GM23248 (cell line): ENCODE measurements around the gene HSPA1L. TPM values are rescaled to one million over a fixed set of nuclear protein-coding genes. Genes with fewer than 3 reads are reported as not detected.

Experiments
- DNase-seq: peaks from one replicate; pipeline ENCODE4 v3.0.0-alpha.2; 2015
- H2AFZ ChIP-seq: fragments of 200-600 bp; sonication (generic); 2 replicates; pipeline ENCODE4 v1.6.1; 2016; ENCODE audit warnings: antibody characterized with exemption
- H3F3A ChIP-seq: fragments of 200-600 bp; sonication (generic); 2 replicates; pipeline ENCODE4 v1.6.1; 2016; ENCODE audit warnings: mild to moderate bottlenecking, antibody characterized with exemption, mixed run types; ENCODE audit not compliant: insufficient read depth
- H3K27ac ChIP-seq: fragments of 200-600 bp; sonication (generic); 2 replicates; pipeline ENCODE4 v1.5.1; 2016; ENCODE audit warnings: mild to moderate bottlenecking
- H3K27me3 ChIP-seq: fragments of 200-600 bp; sonication (generic); replicated peaks from 2 replicates; pipeline ENCODE4 v1.6.1; 2016; ENCODE audit warnings: mild to moderate bottlenecking; ENCODE audit not compliant: insufficient read depth
- H3K36me3 ChIP-seq: fragments of 200-600 bp; sonication (generic); 2 replicates; pipeline ENCODE4 v1.6.1; 2016; ENCODE audit warnings: low read depth, mild to moderate bottlenecking
- H3K4me1 ChIP-seq: fragments of 200-600 bp; sonication (generic); 2 replicates; pipeline ENCODE4 v1.6.1; 2016; ENCODE audit warnings: mild to moderate bottlenecking; ENCODE audit not compliant: insufficient read depth
- H3K4me2 ChIP-seq: fragments of 200-600 bp; sonication (generic); one replicate; pipeline ENCODE4 v1.6.1; 2016; ENCODE audit warnings: mild to moderate bottlenecking; ENCODE audit not compliant: unreplicated experiment
- H3K4me3 ChIP-seq: fragments of 200-600 bp; sonication (generic); 2 replicates; pipeline ENCODE4 v1.5.1; 2016; ENCODE audit warnings: mild to moderate bottlenecking
- H3K79me2 ChIP-seq: fragments of 200-600 bp; sonication (generic); 2 replicates; pipeline ENCODE4 v1.6.1; 2016; ENCODE audit warnings: mild to moderate bottlenecking; ENCODE audit not compliant: insufficient read depth
- H3K9ac ChIP-seq: fragments of 200-600 bp; sonication (generic); 2 replicates; pipeline ENCODE4 v1.6.1; 2016; ENCODE audit warnings: mild to moderate bottlenecking
- H3K9me2 ChIP-seq: fragments of 200-600 bp; sonication (generic); 2 replicates; pipeline ENCODE4 v1.6.1; 2016; ENCODE audit warnings: mixed run types, mild to moderate bottlenecking, moderate library complexity; ENCODE audit not compliant: insufficient read depth
- H3K9me3 ChIP-seq: fragments of 200-600 bp; sonication (generic); one replicate; pipeline ENCODE4 v1.6.1; 2017; ENCODE audit warnings: low read depth
- H4K20me1 ChIP-seq: fragments of 200-600 bp; sonication (generic); 2 replicates; pipeline ENCODE4 v1.6.0; 2016; ENCODE audit not compliant: insufficient read depth
- EZH2 ChIP-seq: fragments of 200-600 bp; sonication (generic); IDR thresholded peaks from 2 replicates; pipeline ENCODE4 v1.6.1; 2018; ENCODE audit warnings: antibody characterized with exemption, mild to moderate bottlenecking; ENCODE audit not compliant: insufficient read depth, poor library complexity, severe bottlenecking
- EZH2phosphoT487 ChIP-seq: fragments of 200-600 bp; sonication (generic); IDR thresholded peaks from 2 replicates; pipeline ENCODE4 v1.6.1; 2018; ENCODE audit warnings: antibody characterized with exemption, moderate library complexity, mild to moderate bottlenecking, low read depth; ENCODE audit not compliant: insufficient read depth
- WGBS, 2 experiments: methylation state at CpG; one replicate each; pipeline ENCODE4 v1.1.6; 2015 to 2017; ENCODE audit warnings: low lambda C conversion rate in 2 of 2, low coverage in 1 of 2; ENCODE audit errors: missing lambda C conversion rate in 2 of 2; 5-methylcytosine and 5-hydroxymethylcytosine counted together
- in situ Hi-C: fragments of 300-500 bp; cut with MboI; formaldehyde crosslinking; loops from 2 replicates; pipeline ENCODE4 v1.15.0; 2020
- polyA plus RNA-seq: library from polyadenylated mRNA; unstranded; fragments of >200 nt; fragmentation: Nextera tagmentation; extraction: Ambion mirVana; gene quantifications from 2 replicates; pipeline ENCODE4 v1.2.1, GENCODE V29; 2016
- small RNA-seq: library from RNA; depleted of rRNA; stranded (forward); fragments of <200 nt; gene quantifications from one replicate; pipeline ENCODE3, GENCODE V24; 2014; ENCODE audit warnings: low read depth, low replicate concordance
- total RNA-seq: library from RNA; depleted of rRNA; stranded (reverse); fragments of >200 nt; shearing (Covaris generic); gene quantifications from 2 replicates; pipeline ENCODE4 v1.2.3, GENCODE V29; 2014; rRNA removed

Gene HSPA1L
- total and polyA plus RNA-seq, 2 experiments from 2014 or later: 0.91 to 1.7 TPM

DNA sequence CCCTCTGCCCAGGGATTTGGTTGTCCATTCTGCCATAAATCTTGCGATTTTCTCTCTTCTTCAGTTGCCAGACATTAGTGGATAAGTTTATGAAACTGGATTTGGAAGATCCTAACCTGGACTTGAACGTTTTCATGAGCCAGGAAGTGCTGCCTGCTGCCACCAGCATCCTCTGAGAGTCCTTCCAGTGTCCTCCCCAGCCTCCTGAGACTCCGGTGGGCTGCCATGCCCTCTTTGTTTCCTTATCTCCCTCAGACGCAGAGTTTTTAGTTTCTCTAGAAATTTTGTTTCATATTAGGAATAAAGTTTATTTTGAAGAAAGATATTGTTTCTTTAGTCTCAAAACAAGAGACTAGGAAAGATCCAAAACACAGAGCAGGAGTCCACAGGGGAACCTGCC, 52.7 kb downstream of the HSPA1L start, which contains the start of gene SAPCD1:
Gene SAPCD1 (plus strand): TSS at position 301 of the 400 bp plus-strand sequence. CDS start 399 bp downstream, outside the sequence.
- 78 to 83% methylated on average over 4 of the region's 4 CpGs for WGBS, 2 experiments
- no peaks in the 10 kb centered on the region for H3K27me3 ChIP-seq
- in situ Hi-C loops: no loop called here
- no peak within 1 kb of the TSS for H2AFZ ChIP-seq
- no peak for TF ChIP-seq EZH2
- TF ChIP-seq EZH2phosphoT487: no peak
- no peaks in the 10 kb centered on the region for H3K36me3 ChIP-seq
- H3K4me1 ChIP-seq: peaks cover 9% of the 10 kb centered on the region
- H3K27ac ChIP-seq: no peak within 1 kb of the TSS
- no peaks in the 10 kb centered on the region for H3K9me3 ChIP-seq
- H4K20me1 ChIP-seq: no peaks in the 10 kb centered on the region
- H3K4me3 ChIP-seq: no peak within 1 kb of the TSS
- H3K9me2 ChIP-seq: no peaks in the 10 kb centered on the region
- no peaks in the 10 kb centered on the region for H3F3A ChIP-seq
- no peak within 1 kb of the TSS for H3K4me2 ChIP-seq
- H3K79me2 ChIP-seq: no peaks in the 10 kb centered on the region
- no peak for DNase-seq
- 0 out of 2 replicates have a peak within 1 kb of the TSS, but pooled peaks have one; percentile 15 for H3K9ac ChIP-seq

DNA sequence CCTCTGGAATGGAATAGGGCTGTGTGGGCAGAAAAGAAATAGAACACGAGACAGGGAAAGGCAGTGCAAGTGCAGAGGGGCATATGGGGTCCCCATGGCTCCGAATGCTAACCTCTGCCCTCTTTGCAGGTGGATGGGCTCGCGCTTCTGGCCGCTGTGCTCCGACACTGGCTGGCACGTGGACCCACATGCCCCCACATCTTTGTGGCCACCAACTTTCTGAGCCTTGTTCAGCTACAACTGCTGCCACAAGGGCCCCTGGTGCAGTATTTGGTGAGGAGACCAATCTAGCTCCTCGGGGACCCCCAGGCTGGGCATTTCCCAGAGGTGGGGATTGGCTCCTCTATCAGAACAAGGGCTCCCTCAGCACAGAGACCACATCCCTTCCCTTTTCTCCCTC, 53.7 kb downstream of the HSPA1L start:
- H3K36me3 ChIP-seq: no peaks in the 10 kb centered on the region
- H3K4me2 ChIP-seq: no peak overlapping the region
- H3K4me1 ChIP-seq: peaks cover 9% of the 10 kb centered on the region
- 97 to 100% methylated on average over 8 of the region's 8 CpGs for WGBS, 2 experiments
- H3K79me2 ChIP-seq: no peaks in the 10 kb centered on the region
- DNase-seq: no peak
- TF ChIP-seq EZH2: no peak
- no peak for TF ChIP-seq EZH2phosphoT487
- H3K9me3 ChIP-seq: no peaks in the 10 kb centered on the region
- no peaks in the 10 kb centered on the region for H4K20me1 ChIP-seq
- no peaks in the 10 kb centered on the region for H3K27me3 ChIP-seq
- H3K4me3 ChIP-seq: no peak overlapping the region
- H3K9ac ChIP-seq: no peak overlapping the region
- no peak overlapping the region for H3K27ac ChIP-seq
- H2AFZ ChIP-seq: no peak overlapping the region
- no peaks in the 10 kb centered on the region for H3K9me2 ChIP-seq
- H3F3A ChIP-seq: no peaks in the 10 kb centered on the region
- in situ Hi-C loops: no loop called here

- Histone ChIP-seq H3K4me1 (peaks cover 9% of the 10 kb centered on the region), H3K9me2 (no peaks in the 10 kb centered on the region), H3K79me2 (no peaks in the 10 kb centered on the region), H3K36me3 (no peaks in the 10 kb centered on the region), H3K9ac (no peak overlapping the region), H3F3A (no peaks in the 10 kb centered on the region), H2AFZ (no peak overlapping the region), H3K4me3 (no peak overlapping the region), H3K9me3 (no peaks in the 10 kb centered on the region), H3K27ac (no peak overlapping the region), H4K20me1 (no peaks in the 10 kb centered on the region), H3K4me2 (no peak overlapping the region), H3K27me3 (no peaks in the 10 kb centered on the region)
- no peak for TF ChIP-seq EZH2phosphoT487
- no peak for TF ChIP-seq EZH2
- 80 to 87% methylated on average over 5 of the region's 5 CpGs for WGBS, 2 experiments
- in situ Hi-C loops: no loop called here
- DNase-seq: no peak
These were observed 54.3 kb downstream of the HSPA1L start for GRCh38 chr6:31760790-31761189.

Small RNAs within 50 kb of the gene (small RNA-seq; reads per million reads assigned to genes)
- gene MSH5-SAPCD1 (not detected), gene RF00019 (not detected), gene SAPCD1 (not detected), gene SNORD48 (14.9 reads per million, percentile 87 among the genes with 10 or more reads in this experiment), gene SNORD52 (not detected)

Other genes starting within 250 kb of the HSPA1L start
Only the 30 nearest of the 40 such genes appear.
- 161 and 198 TPM in 2 replicates for gene BAG6, start 162.6 kb downstream of the HSPA1L start, total RNA-seq
- gene BAG6, start 162.6 kb downstream of the HSPA1L start, polyA plus RNA-seq: 88.2 and 90.8 TPM in 2 replicates
- gene APOM, start 159.4 kb downstream of the HSPA1L start, total RNA-seq: 0.76 and 3.3 TPM in 2 replicates
- 5.6 and 5.9 TPM in 2 replicates for gene APOM, start 159.4 kb downstream of the HSPA1L start, polyA plus RNA-seq
- 20.3 and 28.5 TPM in 2 replicates for gene C6orf47, start 154.5 kb downstream of the HSPA1L start, total RNA-seq
- gene C6orf47, start 154.5 kb downstream of the HSPA1L start, polyA plus RNA-seq: 19.4 and 19.5 TPM in 2 replicates
- 10.6 and 11.3 TPM in 2 replicates for gene GPANK1, start 150.3 kb downstream of the HSPA1L start, total RNA-seq
- 19.3 and 20.0 TPM in 2 replicates for gene GPANK1, start 150.3 kb downstream of the HSPA1L start, polyA plus RNA-seq
- 186 and 256 TPM in 2 replicates for gene CSNK2B, start 149.2 kb downstream of the HSPA1L start, total RNA-seq
- gene CSNK2B, start 149.2 kb downstream of the HSPA1L start, polyA plus RNA-seq: 224 and 229 TPM in 2 replicates
- 2.7 and 7.5 TPM in 2 replicates for gene LY6G5B, start 145.3 kb downstream of the HSPA1L start, total RNA-seq
- gene LY6G5B, start 145.3 kb downstream of the HSPA1L start, polyA plus RNA-seq: 3.9 and 5.9 TPM in 2 replicates
- 1.7 TPM in 1 of 2 replicates, not detected in the other for gene LY6G5C, start 134.2 kb downstream of the HSPA1L start, total RNA-seq
- 5.0 and 5.1 TPM in 2 replicates for gene LY6G5C, start 134.2 kb downstream of the HSPA1L start, polyA plus RNA-seq
- gene ABHD16A, start 112.0 kb downstream of the HSPA1L start, total RNA-seq: 54.0 and 59.9 TPM in 2 replicates
- 48.0 and 48.5 TPM in 2 replicates for gene ABHD16A, start 112.0 kb downstream of the HSPA1L start, polyA plus RNA-seq
- not detected in 2 replicates for gene LY6G6F, start 108.4 kb downstream of the HSPA1L start, total RNA-seq
- not detected in 2 replicates for gene LY6G6F, start 108.4 kb downstream of the HSPA1L start, polyA plus RNA-seq
- not detected in 2 replicates for gene LY6G6D, start 99.9 kb downstream of the HSPA1L start, total RNA-seq
- not detected in 2 replicates for gene LY6G6D, start 99.9 kb downstream of the HSPA1L start, polyA plus RNA-seq
- gene LY6G6C, start 93.5 kb downstream of the HSPA1L start, total RNA-seq: not detected in 2 replicates
- gene LY6G6C, start 93.5 kb downstream of the HSPA1L start, polyA plus RNA-seq: not detected in 2 replicates
- not detected in 2 replicates for gene MPIG6B, start 91.9 kb downstream of the HSPA1L start, total RNA-seq
- not detected in 2 replicates for gene MPIG6B, start 91.9 kb downstream of the HSPA1L start, polyA plus RNA-seq
- gene DDAH2, start 86.0 kb downstream of the HSPA1L start, total RNA-seq: 76.6 and 93.3 TPM in 2 replicates
- 77.7 and 90.2 TPM in 2 replicates for gene DDAH2, start 86.0 kb downstream of the HSPA1L start, polyA plus RNA-seq
- 447 and 576 TPM in 2 replicates for gene CLIC1, start 78.8 kb downstream of the HSPA1L start, total RNA-seq
- 784 and 791 TPM in 2 replicates for gene CLIC1, start 78.8 kb downstream of the HSPA1L start, polyA plus RNA-seq
- gene MSH5, start 75.3 kb downstream of the HSPA1L start, total RNA-seq: 4.3 and 7.1 TPM in 2 replicates
- gene MSH5, start 75.3 kb downstream of the HSPA1L start, polyA plus RNA-seq: 2.0 and 2.9 TPM in 2 replicates
- gene SAPCD1, start 52.6 kb downstream of the HSPA1L start, total RNA-seq: 2.5 TPM in 1 of 2 replicates, not detected in the other
- 0.85 and 1.3 TPM in 2 replicates for gene SAPCD1, start 52.6 kb downstream of the HSPA1L start, polyA plus RNA-seq
- 0.54 TPM in 1 of 2 replicates, not detected in the other for gene VWA7, start 38.0 kb downstream of the HSPA1L start, total RNA-seq
- gene VWA7, start 38.0 kb downstream of the HSPA1L start, polyA plus RNA-seq: 0.37 and 0.56 TPM in 2 replicates
- 47.6 and 66.4 TPM in 2 replicates for gene VARS1, start 19.5 kb downstream of the HSPA1L start, total RNA-seq
- gene VARS1, start 19.5 kb downstream of the HSPA1L start, polyA plus RNA-seq: 39.1 and 39.8 TPM in 2 replicates
- 32.5 and 40.3 TPM in 2 replicates for gene LSM2, start 8.3 kb downstream of the HSPA1L start, total RNA-seq
- 48.4 and 52.3 TPM in 2 replicates for gene LSM2, start 8.3 kb downstream of the HSPA1L start, polyA plus RNA-seq
- 86.1 and 107 TPM in 2 replicates for gene HSPA1A, start 260 bp upstream of the HSPA1L start, total RNA-seq
- 67.5 and 76.3 TPM in 2 replicates for gene HSPA1A, start 260 bp upstream of the HSPA1L start, polyA plus RNA-seq
- gene HSPA1B, start 12.5 kb upstream of the HSPA1L start, total RNA-seq: 104 and 124 TPM in 2 replicates
- gene HSPA1B, start 12.5 kb upstream of the HSPA1L start, polyA plus RNA-seq: 58.0 and 61.3 TPM in 2 replicates
- gene NEU1, start 47.5 kb upstream of the HSPA1L start, total RNA-seq: 38.3 and 40.2 TPM in 2 replicates
- gene NEU1, start 47.5 kb upstream of the HSPA1L start, polyA plus RNA-seq: 27.8 TPM in 2 replicates
- not detected in 2 replicates for gene SLC44A4, start 63.7 kb upstream of the HSPA1L start, total RNA-seq
- gene SLC44A4, start 63.7 kb upstream of the HSPA1L start, polyA plus RNA-seq: not detected in 2 replicates
- gene EHMT2, start 82.4 kb upstream of the HSPA1L start, total RNA-seq: 40.2 and 41.5 TPM in 2 replicates
- 26.5 and 27.5 TPM in 2 replicates for gene EHMT2, start 82.4 kb upstream of the HSPA1L start, polyA plus RNA-seq
- gene ZBTB12, start 86.8 kb upstream of the HSPA1L start, total RNA-seq: 2.0 and 6.1 TPM in 2 replicates
- not detected in 2 replicates for gene ZBTB12, start 86.8 kb upstream of the HSPA1L start, polyA plus RNA-seq
- 1.3 and 2.1 TPM in 2 replicates for gene C2, start 112.4 kb upstream of the HSPA1L start, total RNA-seq
- 1.4 and 2.3 TPM in 2 replicates for gene C2, start 112.4 kb upstream of the HSPA1L start, polyA plus RNA-seq
- 4.4 and 7.3 TPM in 2 replicates for gene CFB, start 130.8 kb upstream of the HSPA1L start, total RNA-seq
- 3.4 and 3.9 TPM in 2 replicates for gene CFB, start 130.8 kb upstream of the HSPA1L start, polyA plus RNA-seq
- gene NELFE, start 143.7 kb upstream of the HSPA1L start, total RNA-seq: 62.9 and 77.9 TPM in 2 replicates
- 108 and 114 TPM in 2 replicates for gene NELFE, start 143.7 kb upstream of the HSPA1L start, polyA plus RNA-seq
- gene SKIC2, start 143.9 kb upstream of the HSPA1L start, total RNA-seq: 54.9 and 65.4 TPM in 2 replicates
- 46.9 and 47.7 TPM in 2 replicates for gene SKIC2, start 143.9 kb upstream of the HSPA1L start, polyA plus RNA-seq
- gene DXO, start 156.9 kb upstream of the HSPA1L start, total RNA-seq: 24.2 and 31.0 TPM in 2 replicates
- 23.3 and 26.6 TPM in 2 replicates for gene DXO, start 156.9 kb upstream of the HSPA1L start, polyA plus RNA-seq